Measurements from ENCODE around the gene COPB1. TPM values are rescaled to one million over a fixed set of nuclear protein-coding genes. Genes with fewer than 3 reads are reported as not detected.

COPB1 gene
- total and polyA plus RNA-seq, 9 of the 15 experiments (the other 6 are each of a cell fraction or from before 2014, with no cell fraction given), result 64.7 to 188 (median 91.6) TPM

GRCh38 chr11:14537134-14537599 lies 37.6 kb upstream of the COPB1 start (continued):
- TF ChIP-seq ASH1L (IDR thresholded peaks at IDR 0.05; ENCODE audit: borderline replicate concordance, low read depth, partially characterized antibody), result no peak
- TF ChIP-seq VEZF1 (CRISPR knock-in tag; IDR thresholded peaks at IDR 0.05), result peak; percentile 52; the same call in 1 of the 2 replicates
- no peak for TF ChIP-seq PRMT5 (CRISPR knock-in tag; IDR thresholded peaks at IDR 0.05)
- TF ChIP-seq RBBP5 (IDR thresholded peaks at IDR 0.05; ENCODE audit: borderline replicate concordance, insufficient read depth, low read length, poor library complexity, severe bottlenecking), result no peak
- TF ChIP-seq JUN (IDR thresholded peaks at IDR 0.05; ENCODE audit: borderline replicate concordance, low read depth, low read length), result no peak
- no peak for TF ChIP-seq JUN (CRISPR knock-in tag; IDR thresholded peaks at IDR 0.05; ENCODE audit: borderline replicate concordance)
- TF ChIP-seq NBN (IDR thresholded peaks at IDR 0.05; ENCODE audit: low read depth), result no peak
- TF ChIP-seq GATAD2B (IDR thresholded peaks at IDR 0.05; ENCODE audit: borderline replicate concordance), result 0 out of 2 replicates have a peak, but pooled peaks have one; percentile 40
- no peak for TF ChIP-seq U2AF2 (optimal IDR thresholded peaks at IDR 0.05; ENCODE audit: low read depth, low read length)
- TF ChIP-seq FOXP4 (CRISPR knock-in tag; IDR thresholded peaks at IDR 0.05; ENCODE audit: borderline replicate concordance), result no peak
- no peak for TF ChIP-seq HLTF (IDR thresholded peaks at IDR 0.05)
- TF ChIP-seq TCF7L2 (IDR thresholded peaks at IDR 0.05; ENCODE audit: low read depth, low read length), result no peak
- no peak for TF ChIP-seq ZNF212 (CRISPR knock-in tag; IDR thresholded peaks at IDR 0.05)
- TF ChIP-seq ZNF592 (IDR thresholded peaks at IDR 0.05), result 0 out of 2 replicates have a peak, but pooled peaks have one; percentile 18
- no peak for TF ChIP-seq HSF4 (CRISPR knock-in tag; IDR thresholded peaks at IDR 0.05; ENCODE audit: borderline replicate concordance)
- peak; percentile 57 for TF ChIP-seq SOX6 (IDR thresholded peaks at IDR 0.05)
- TF ChIP-seq TBL1XR1 (IDR thresholded peaks at IDR 0.05; ENCODE audit: low read length in 2 of 2), result no peak
- no peak for TF ChIP-seq ZNF507 (tag; conservative IDR thresholded peaks at IDR 0.05)
- no peak for TF ChIP-seq ZFP1 (CRISPR knock-in tag; IDR thresholded peaks at IDR 0.05)
- TF ChIP-seq ZFP30 (CRISPR knock-in tag; IDR thresholded peaks at IDR 0.05; ENCODE audit: borderline replicate concordance), result no peak
- no peak for TF ChIP-seq NEUROD1 (IDR thresholded peaks at IDR 0.05; ENCODE audit: borderline replicate concordance, low read depth, low read length, partially characterized antibody)

Measured in K562 (cell line).